SU-DHL-6 (cell line): ENCODE measurements around the gene HIVEP3.

Experiments
- H2AFZ ChIP-seq: fragments of 200-600 bp; sonication (generic); 2 replicates; pipeline ENCODE4 v1.6.1; 2014; ENCODE audit warnings: low read depth, mild to moderate bottlenecking, moderate library complexity, mixed read lengths, antibody characterized with exemption, low read length; ENCODE audit not compliant: severe bottlenecking
- H3F3A ChIP-seq: fragments of 200-600 bp; shearing (Covaris generic); 2 replicates; pipeline ENCODE4 v1.6.0; 2016; ENCODE audit warnings: antibody characterized with exemption, mild to moderate bottlenecking; ENCODE audit not compliant: insufficient read depth
- H3K27ac ChIP-seq: fragments of 200-600 bp; sonication (generic); 2 replicates; pipeline ENCODE4 v1.5.1; 2016; ENCODE audit warnings: low read depth, mild to moderate bottlenecking, low read length, moderate library complexity, mixed read lengths
- H3K27me3 ChIP-seq: fragments of 200-600 bp; sonication (generic), shearing (Covaris generic); 2 replicates; pipeline ENCODE4 v1.6.0; 2014; ENCODE audit warnings: mild to moderate bottlenecking, low read length
- H3K36me3 ChIP-seq: fragments of 200-600 bp; sonication (generic); 2 replicates; pipeline ENCODE4 v1.6.1; 2014; ENCODE audit warnings: mild to moderate bottlenecking, low read length, mixed read lengths
- H3K4me2 ChIP-seq: fragments of 300-600, 200-600 bp; shearing (Covaris generic), sonication (generic); 2 replicates; pipeline ENCODE4 v1.6.0; 2014; ENCODE audit warnings: low read length, low read depth, mild to moderate bottlenecking; ENCODE audit not compliant: poor library complexity, severe bottlenecking
- H3K4me3 ChIP-seq: fragments of 200-600 bp; sonication (generic); 2 replicates; pipeline ENCODE4 v1.5.1; 2014; ENCODE audit warnings: antibody characterized with exemption, low read length, mild to moderate bottlenecking, mixed read lengths; ENCODE audit not compliant: insufficient read depth, poor library complexity, severe bottlenecking
- H3K79me2 ChIP-seq: fragments of 200-600 bp; sonication (generic); 2 replicates; pipeline ENCODE4 v1.6.1; 2014; ENCODE audit warnings: mild to moderate bottlenecking, low read length, moderate library complexity; ENCODE audit not compliant: insufficient read depth
- H3K9ac ChIP-seq: fragments of 200-600 bp; sonication (generic); 2 replicates; pipeline ENCODE4 v1.7.0; 2014; ENCODE audit warnings: mild to moderate bottlenecking, low read length
- H3K9me2 ChIP-seq: fragments of 200-600 bp; sonication (generic); replicated peaks from 2 replicates; pipeline ENCODE4 v1.6.1; 2014; ENCODE audit warnings: low read length; ENCODE audit not compliant: insufficient read depth
- H3K9me3 ChIP-seq: fragments of 200-600 bp; sonication (generic); 2 replicates; pipeline ENCODE4 v1.6.1; 2014; ENCODE audit warnings: low read length, mixed read lengths; ENCODE audit not compliant: insufficient read depth
- H4K20me1 ChIP-seq: fragments of 200-600 bp; sonication (generic); 2 replicates; pipeline ENCODE4 v1.6.1; 2014; ENCODE audit warnings: low read depth, mild to moderate bottlenecking, antibody characterized with exemption, low read length, moderate library complexity, mixed read lengths
- CTCF ChIP-seq: fragments of 200-600 bp; sonication (generic); IDR thresholded peaks from one replicate; pipeline ENCODE4 v1.5.1; 2017; ENCODE audit warnings: antibody characterized with exemption, mild to moderate bottlenecking, low read length, moderate library complexity; ENCODE audit not compliant: insufficient read depth, poor library complexity, severe bottlenecking
- EZH2phosphoT487 ChIP-seq: fragments of 200-600 bp; sonication (generic), shearing (Covaris generic); conservative IDR thresholded peaks from 2 replicates; pipeline ENCODE4 v1.6.1; 2018; ENCODE audit warnings: mild to moderate bottlenecking, antibody characterized with exemption, low read length, moderate library complexity, mixed read lengths

The HIVEP3 gene

GRCh38 chr1:41875487-41875886 lies 43.2 kb downstream of the HIVEP3 start:
- Histone ChIP-seq H3K4me3 (no peak overlapping the region), H3K79me2 (no peaks in the 10 kb centered on the region), H3K4me2 (no peak overlapping the region), H4K20me1 (no peaks in the 10 kb centered on the region), H3K9me3 (no peaks in the 10 kb centered on the region), H3K36me3 (no peaks in the 10 kb centered on the region), H3K27me3 (no peaks in the 10 kb centered on the region), H3K9ac (no peak overlapping the region), H3F3A (no peaks in the 10 kb centered on the region), H2AFZ (no peak overlapping the region), H3K9me2 (no peaks in the 10 kb centered on the region), H3K27ac (no peak overlapping the region)
- TF ChIP-seq EZH2phosphoT487: no peak
- no peak for TF ChIP-seq CTCF

- Histone ChIP-seq H3K27me3 (no peaks in the 10 kb centered on the region), H3K9me2 (no peaks in the 10 kb centered on the region), H3K36me3 (no peaks in the 10 kb centered on the region), H3K79me2 (no peaks in the 10 kb centered on the region), H3K9me3 (no peaks in the 10 kb centered on the region), H3K4me2 (no peak overlapping the region), H3K27ac (no peak overlapping the region), H3F3A (no peaks in the 10 kb centered on the region), H2AFZ (no peak overlapping the region), H4K20me1 (no peaks in the 10 kb centered on the region), H3K9ac (no peak overlapping the region), H3K4me3 (no peak overlapping the region)
- TF ChIP-seq EZH2phosphoT487: no peak
Measured at GRCh38 chr1:41874903-41875411, 43.8 kb downstream of the HIVEP3 start.

GRCh38 chr1:41874151-41874719 lies 44.5 kb downstream of the HIVEP3 start:
- no peak overlapping the region for H2AFZ ChIP-seq

More at GRCh38 chr1:41874151-41874719, 44.5 kb downstream of the HIVEP3 start:
- no peak overlapping the region for H3K27ac ChIP-seq
- no peaks in the 10 kb centered on the region for H3K36me3 ChIP-seq
- H3K9ac ChIP-seq: no peak overlapping the region
- H3K9me2 ChIP-seq: no peaks in the 10 kb centered on the region
- no peaks in the 10 kb centered on the region for H3K27me3 ChIP-seq
- no peak overlapping the region for H3K4me2 ChIP-seq
- H3K4me3 ChIP-seq: no peak overlapping the region
- H3K79me2 ChIP-seq: no peaks in the 10 kb centered on the region
- TF ChIP-seq CTCF (no peak), EZH2phosphoT487 (no peak)
- no peaks in the 10 kb centered on the region for H4K20me1 ChIP-seq
- H3K9me3 ChIP-seq: no peaks in the 10 kb centered on the region
- no peaks in the 10 kb centered on the region for H3F3A ChIP-seq
